Amniotic epithelial cell (primary cell): Measurements from ENCODE around the gene ADAMTS9.
A peak's percentile ranks its signal among the peaks of the same experiment; 100 is the strongest.

ENCODE experiments used
- DNase-seq: peaks from one replicate; pipeline ENCODE4 v3.0.0-alpha.2; 2010; ENCODE audit warnings: low read depth

ADAMTS9 gene

DNA sequence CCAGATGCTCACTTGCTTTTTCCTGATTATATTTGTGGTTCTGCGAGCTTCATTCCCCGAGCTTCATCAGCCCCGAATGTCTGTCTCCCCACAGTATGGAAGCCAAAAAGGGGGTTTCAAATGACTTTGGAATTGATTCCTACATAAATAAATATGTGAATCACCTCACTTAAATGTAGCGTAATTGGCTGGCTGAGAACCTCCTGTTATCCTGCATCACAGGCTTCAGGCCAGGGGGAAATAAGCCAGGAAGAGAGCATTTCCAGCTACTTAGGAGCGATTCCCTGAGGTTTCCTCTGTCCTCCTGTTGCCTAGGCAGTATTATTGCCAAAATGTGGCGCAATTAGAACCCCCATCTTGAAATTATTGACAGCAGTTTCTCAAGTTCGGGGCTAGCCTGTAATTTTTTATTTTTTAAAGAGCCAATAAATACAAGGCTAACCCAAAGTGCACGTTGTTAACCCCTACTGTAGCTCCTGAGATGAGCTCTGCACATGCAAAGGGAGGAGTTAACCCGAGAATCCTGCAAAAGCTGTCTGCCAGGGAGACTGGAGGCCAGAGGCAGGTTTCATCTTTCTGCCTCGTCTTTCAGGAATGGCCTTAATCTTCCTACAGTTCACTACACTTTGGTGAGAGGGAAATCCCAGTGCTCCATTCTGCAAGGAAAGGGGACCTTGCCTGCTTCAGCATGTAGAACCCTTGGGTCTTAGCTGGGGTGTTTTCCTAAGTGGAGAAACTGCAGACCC lies 148.2 kb downstream of the ADAMTS9 start:
- DNase-seq = no peak

GRCh38 chr3:64536166-64536565 lies 151.6 kb downstream of the ADAMTS9 start:
- no peak for DNase-seq

DNA sequence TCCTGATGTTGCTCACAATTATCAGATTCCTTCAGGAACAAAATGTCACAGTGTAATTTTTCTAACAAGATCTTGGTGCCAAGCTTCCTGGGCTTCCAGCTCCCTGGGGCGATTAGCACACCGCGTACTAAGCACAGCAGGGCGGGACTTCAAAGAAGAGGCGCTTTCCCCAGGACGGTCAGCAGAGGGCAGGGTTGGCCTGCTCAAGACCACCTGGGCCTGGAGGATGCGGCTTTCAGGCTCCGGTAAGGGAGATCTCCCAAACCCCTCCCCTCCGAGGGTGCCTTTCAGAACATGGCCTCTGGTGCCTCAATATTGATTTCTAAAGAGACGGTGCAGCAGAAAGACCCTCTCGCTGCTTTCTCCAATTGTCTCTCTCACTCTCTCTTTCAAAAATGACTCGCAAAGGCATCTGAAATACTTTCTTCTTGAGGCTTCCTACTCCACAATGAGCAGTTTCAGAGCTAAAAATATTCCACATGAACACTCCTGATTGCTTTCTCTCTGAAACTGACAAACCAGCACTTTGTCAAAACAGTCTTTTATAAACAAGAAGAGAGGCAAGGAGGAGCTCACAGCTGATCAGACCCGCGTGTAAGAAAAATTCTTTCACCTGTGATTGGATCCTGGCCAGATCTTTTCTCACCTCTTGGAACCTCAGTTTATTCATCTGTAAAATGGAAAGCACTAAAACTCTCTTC lies 154.0 kb downstream of the ADAMTS9 start:
- peak; percentile 86 for DNase-seq

- DNase-seq = peak; percentile 40
These were observed 157.3 kb downstream of the ADAMTS9 start for GRCh38 chr3:64530434-64531049.

GRCh38 chr3:64523324-64523723 lies 164.5 kb downstream of the ADAMTS9 start:
- DNase-seq = no peak

GRCh38 chr3:64520334-64520733 lies 167.5 kb downstream of the ADAMTS9 start:
- no peak for DNase-seq

DNA sequence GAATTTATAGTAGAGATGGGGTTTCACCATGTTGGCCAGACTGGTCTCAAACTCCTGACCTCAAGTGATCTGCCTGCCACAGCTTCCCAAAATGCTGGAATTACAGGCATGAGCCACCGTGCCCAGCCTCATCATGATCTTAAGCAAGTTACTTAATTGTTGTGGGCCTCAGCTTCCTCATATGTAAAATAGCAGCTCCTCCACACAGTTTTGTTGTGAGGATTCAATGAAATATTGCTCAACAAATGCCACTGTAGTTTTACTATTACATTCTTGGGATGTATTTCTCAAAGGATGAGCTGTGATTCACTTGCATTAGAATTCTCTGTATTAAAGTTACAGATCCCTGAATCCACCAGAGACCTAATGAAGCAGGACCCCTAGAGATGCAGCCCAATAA lies 168.8 kb downstream of the ADAMTS9 start:
- DNase-seq = peak; percentile 92

DNA sequence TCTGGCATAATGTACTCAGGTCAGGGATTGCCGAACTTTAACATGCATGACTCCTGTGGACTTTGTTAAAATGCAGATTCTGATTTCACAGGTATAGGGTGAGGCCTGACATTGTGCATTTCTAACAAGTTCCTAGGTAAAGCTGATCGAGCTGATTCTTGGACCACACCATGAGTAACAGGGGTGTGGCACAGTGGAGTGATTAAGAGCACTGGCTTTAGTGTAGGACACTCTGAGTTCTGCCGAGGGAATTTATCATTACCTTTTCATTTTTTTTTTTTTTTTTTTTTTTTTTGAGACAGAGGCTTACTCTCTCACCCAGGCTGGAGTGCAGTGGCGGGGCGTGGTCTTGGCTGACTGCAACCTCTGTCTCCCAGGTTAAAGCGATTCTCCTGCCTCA lies 169.3 kb downstream of the ADAMTS9 start:
- DNase-seq = no peak

GRCh38 chr3:64514889-64515288 lies 172.9 kb downstream of the ADAMTS9 start:
- no peak for DNase-seq

- DNase-seq = no peak
These were observed 178.6 kb downstream of the ADAMTS9 start for GRCh38 chr3:64509206-64509605.

- DNase-seq = no peak
These were observed 179.7 kb downstream of the ADAMTS9 start for GRCh38 chr3:64508140-64508539.

DNA sequence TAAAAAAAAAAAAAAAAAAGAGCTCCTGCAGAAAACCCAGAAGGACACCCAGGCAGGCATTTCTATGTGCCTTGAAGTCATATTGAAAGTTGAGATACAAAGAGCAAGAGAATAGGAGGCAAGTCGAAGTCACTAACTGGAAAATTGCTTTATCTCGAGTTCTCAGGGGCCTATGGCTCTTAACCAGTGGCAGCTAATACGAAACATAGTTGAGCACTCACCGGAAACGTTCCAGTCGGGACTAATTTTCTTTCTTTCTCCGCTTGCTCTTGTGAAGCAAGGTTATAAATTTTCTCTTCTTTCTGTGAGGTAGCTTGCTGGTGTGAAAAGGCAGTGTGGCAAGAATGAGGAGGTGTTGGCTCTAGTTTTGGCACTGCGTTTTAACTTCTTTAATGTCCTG lies 181.5 kb downstream of the ADAMTS9 start:
- no peak for DNase-seq

DNA sequence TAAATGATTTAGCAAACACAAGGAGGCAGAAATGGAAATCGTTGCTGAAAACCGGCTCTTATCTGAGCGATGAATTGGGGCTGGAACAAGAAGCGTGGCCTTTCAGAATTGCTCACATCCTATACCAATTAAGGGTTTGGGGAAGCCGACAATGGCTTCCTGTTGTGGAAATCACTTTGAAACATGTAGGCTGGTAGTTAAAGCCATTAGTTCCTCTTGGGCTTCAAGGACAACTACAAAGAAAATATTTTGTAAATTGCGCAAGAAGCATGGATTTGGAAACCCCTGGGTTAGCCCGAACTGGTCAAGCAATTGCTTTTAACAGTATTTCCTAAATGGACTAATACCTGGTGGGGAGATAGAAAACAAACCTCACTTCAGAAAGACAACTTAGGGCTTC lies 182.4 kb downstream of the ADAMTS9 start:
- peak; percentile 32 for DNase-seq

- peak; percentile 63 for DNase-seq
These were observed 185.5 kb downstream of the ADAMTS9 start for GRCh38 chr3:64502284-64502683.

GRCh38 chr3:64501298-64501906 lies 186.4 kb downstream of the ADAMTS9 start:
- DNase-seq = peak; percentile 95

DNA sequence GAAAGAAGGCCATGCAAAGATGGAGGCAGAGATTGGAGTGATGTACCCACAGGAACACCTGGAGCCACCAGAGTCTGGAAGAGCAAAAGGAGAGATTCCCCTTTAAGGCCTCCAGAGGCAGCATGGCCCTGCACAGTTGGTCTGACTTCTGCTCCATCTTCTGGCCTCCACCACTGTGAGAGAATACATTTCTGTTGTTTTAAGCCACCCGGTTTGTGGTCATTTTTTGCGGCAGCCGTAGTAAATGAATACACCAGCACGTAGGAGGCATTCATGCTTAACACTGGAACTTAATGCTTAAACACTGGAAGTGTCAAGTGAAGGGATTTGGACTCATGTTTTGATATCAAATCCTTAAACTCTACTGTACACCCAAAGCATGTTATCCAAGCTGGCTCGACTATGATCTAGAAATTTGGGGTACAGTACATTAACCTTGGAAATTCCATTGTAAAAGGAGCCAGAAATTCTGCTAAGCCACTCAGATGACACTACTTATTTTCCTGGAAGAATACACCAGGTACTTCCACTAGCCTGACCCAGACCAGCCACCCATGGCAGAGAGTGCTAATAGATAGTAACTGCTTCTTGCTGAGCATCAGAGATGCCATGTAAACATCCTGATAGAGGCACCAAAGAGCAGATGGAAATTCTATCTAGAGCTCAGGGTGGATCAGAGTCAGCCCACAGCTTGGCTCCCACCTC lies 190.9 kb downstream of the ADAMTS9 start:
- DNase-seq = no peak

DNA sequence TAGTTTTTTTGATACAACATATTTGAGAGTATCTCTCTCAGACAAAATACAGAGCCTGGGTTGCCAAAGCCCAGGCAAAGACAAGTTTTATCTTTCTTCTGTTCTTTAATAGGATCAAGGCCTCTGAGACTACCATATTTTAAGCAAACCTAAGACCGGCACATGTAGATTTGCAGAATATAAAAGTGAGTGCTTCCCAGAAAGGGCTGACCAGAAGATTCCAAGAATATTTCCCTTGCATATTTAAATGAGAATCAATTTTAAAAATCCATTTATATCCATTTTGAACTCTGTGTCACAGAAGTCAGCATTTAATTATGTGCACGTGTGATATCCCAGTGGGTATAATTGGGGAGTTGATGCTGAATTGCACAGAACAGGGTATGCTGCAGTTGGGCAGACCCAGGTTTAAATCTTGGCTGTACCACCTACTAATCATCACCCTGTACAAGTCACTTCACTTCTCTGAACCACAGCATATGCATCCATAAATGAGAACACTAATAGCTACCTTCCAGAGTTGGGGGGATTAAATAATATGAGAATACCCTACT lies 191.9 kb downstream of the ADAMTS9 start:
- DNase-seq = no peak

DNA sequence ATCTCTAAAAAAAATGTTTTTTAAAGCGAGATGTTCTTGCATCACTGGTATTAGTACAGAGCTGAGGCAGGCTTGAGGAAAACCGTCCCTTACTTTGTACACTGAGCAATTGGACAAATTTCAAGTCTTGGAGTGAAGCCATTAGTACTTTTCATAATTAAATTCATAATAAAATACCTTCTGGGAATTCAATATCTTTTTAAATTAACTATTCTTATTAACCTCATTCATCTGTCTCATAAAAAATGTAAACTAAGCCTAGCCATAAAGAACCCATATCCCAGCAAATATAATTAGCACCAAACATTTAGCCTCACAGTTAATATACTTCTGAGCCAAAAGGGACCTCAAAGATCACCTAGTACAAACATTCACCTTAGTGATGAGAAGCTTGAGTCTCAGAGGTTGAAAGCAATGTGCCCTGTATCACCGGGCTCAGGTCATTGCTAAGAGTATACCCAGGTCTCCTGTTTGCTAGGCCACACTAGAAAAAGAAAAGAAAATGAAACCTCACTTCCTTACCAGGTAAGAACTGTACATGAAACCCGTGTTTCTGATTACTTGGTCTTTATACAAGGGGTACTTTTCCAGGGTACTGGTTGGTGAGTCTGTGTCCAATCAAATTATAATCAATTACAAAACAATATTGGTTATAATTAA lies 192.5 kb downstream of the ADAMTS9 start:
- no peak for DNase-seq

- DNase-seq = no peak
These were observed 193.3 kb downstream of the ADAMTS9 start for GRCh38 chr3:64494526-64494925.

GRCh38 chr3:64493149-64493548 lies 194.7 kb downstream of the ADAMTS9 start:
- DNase-seq = no peak

DNA sequence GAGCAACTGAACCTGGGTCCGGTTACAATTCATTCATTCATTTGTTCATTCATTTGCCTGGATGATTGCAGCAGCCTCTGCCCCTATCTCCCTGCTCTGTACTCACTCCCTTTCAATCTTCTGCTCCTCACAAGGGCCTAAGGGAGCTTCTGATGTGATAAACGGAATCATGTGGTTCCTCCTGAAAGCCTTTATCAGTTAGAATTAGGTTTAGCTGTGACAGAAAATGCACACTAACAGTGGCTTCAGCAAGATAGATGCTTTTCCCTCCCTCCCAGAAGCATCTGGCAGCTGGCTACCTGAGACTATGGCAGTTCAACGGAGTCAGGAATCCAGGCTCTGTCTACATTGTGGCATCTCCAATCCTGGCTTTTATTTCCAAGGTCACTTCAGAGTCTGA lies 196.0 kb downstream of the ADAMTS9 start:
- DNase-seq = no peak
